ENCODE data around the gene CDHR2.

Gene CDHR2

DNA sequence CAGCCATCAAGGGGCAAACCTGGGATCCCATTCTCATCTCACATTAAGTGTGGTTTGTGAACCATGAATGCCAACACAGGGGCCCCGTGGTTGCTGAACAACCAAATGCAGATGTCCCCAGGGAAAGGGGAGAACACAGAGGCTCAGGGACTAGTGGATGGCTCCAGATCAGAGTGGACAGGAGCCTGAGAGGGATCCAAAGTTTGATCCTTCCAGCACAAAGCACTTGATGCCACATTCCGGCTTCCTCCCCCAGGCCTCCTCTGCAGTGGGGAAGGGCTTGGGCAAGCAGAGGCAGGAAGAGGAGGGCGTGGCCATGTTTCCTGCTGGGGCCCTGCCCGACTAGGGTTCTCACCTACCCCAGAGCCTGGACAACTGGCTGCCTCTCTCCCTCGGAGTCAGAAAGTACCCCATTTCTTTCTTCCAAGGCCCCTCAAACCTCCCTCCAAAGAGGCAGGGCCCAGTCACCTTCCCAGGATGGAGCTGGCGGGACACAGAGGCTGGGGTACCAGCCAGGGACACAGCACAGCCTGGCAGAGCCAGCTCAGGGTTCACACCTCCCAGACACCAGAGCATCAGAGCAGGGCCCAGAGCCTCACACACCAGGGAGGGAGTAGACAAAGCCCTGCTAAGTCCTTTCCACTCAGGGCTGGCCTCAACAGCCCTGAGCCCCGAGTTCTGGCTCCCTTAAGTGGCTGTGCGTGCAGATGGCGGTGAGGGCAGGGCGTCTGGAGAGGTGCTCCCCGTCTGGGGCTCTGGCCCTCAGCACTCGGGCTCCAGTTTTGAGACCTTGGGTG lies 7.6 kb upstream of the CDHR2 start:
- TF ChIP-seq CTCF (IDR thresholded peaks at IDR 0.05; ENCODE audit: extremely low read depth, missing control alignments): no peak
- DNase-seq (ENCODE audit: low spot score): peak; percentile 67

- DNase-seq (ENCODE audit: low spot score): peak; percentile 63
- TF ChIP-seq CTCF (IDR thresholded peaks at IDR 0.05; ENCODE audit: extremely low read depth, missing control alignments): no peak
Measured at GRCh38 chr5:176542135-176542595, 7.0 kb upstream of the CDHR2 start.

DNA sequence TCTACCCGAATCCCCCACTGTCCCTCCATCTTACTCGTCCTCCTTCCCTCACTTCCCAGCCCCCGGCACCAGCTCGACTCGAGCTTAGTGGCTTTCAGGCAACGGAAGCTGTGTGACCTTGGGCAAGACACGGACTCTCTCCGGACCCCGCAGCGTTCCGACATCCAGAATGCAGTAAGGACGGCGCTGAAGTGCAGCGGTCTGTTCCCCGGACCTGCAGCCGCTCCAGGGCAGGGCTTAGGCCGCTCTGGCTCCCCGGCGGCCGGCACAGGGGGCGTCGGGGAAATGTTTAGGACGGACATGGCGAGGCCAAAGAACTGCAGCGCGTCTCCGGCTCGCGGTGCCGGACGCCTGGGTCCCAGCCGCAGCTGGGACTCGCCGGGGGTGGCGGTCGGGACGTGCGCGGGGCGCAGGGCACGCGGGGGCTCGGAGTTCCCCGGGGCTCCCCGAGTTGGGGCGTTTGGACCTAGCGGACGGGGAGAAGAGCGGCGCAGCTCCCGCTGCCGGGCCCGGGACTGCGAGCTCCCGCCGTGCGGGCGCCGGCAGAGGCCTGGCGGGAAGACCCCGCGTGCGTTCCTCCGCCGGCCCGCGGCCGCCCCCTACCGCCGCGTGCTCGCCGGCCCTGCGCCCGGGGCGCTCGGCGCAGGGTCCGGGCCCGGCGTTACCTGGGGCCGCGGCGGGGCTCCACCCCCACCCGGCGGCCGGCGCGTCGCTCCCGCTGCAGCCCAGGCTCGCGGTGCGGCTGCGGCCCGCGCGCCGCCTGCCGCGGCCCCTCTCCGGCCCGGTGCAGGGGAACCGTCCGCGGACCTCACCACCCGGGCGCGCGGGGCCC lies 6.3 kb upstream of the CDHR2 start:
- DNase-seq (ENCODE audit: low spot score): peak; percentile 85
- peak; percentile 52 for TF ChIP-seq CTCF (IDR thresholded peaks at IDR 0.05; ENCODE audit: extremely low read depth, missing control alignments)

- TF ChIP-seq CTCF (IDR thresholded peaks at IDR 0.05; ENCODE audit: extremely low read depth, missing control alignments): no peak
- peak; percentile 84 for DNase-seq (ENCODE audit: low spot score)
Measured at GRCh38 chr5:176543428-176544182, 5.5 kb upstream of the CDHR2 start.

GRCh38 chr5:176545388-176545736 lies 3.8 kb upstream of the CDHR2 start:
- DNase-seq (ENCODE audit: low spot score): no peak
- TF ChIP-seq CTCF (IDR thresholded peaks at IDR 0.05; ENCODE audit: extremely low read depth, missing control alignments): no peak

GRCh38 chr5:176545737-176546509 lies 3.2 kb upstream of the CDHR2 start:
- DNase-seq (ENCODE audit: low spot score): no peak
- no peak for TF ChIP-seq CTCF (IDR thresholded peaks at IDR 0.05; ENCODE audit: extremely low read depth, missing control alignments)
